HG03432 (cell line): Measurements from ENCODE around the gene ADSS1.

Source experiments
- ATAC-seq: cut with Tn5 transposase; IDR thresholded peaks from one replicate; pipeline ENCODE4 v1.9.1; 2021; ENCODE audit warnings: mild to moderate bottlenecking, moderate library complexity; ENCODE audit not compliant: unreplicated experiment

Gene ADSS1

GRCh38 chr14:104791425-104791824, 67.4 kb downstream of the ADSS1 start:
- ATAC-seq = no peak

GRCh38 chr14:104792101-104792884, 68.3 kb downstream of the ADSS1 start:
- ATAC-seq = no peak

- ATAC-seq = no peak
Observed at GRCh38 chr14:104792945-104793702, 69.1 kb downstream of the ADSS1 start.

- ATAC-seq = no peak
Observed at GRCh38 chr14:104793703-104793959, 69.6 kb downstream of the ADSS1 start.

GRCh38 chr14:104794099-104794498, 70.1 kb downstream of the ADSS1 start:
- ATAC-seq = no peak

GRCh38 chr14:104794631-104794992, 70.6 kb downstream of the ADSS1 start:
- ATAC-seq = peak; percentile 4

GRCh38 chr14:104794993-104795780, 71.2 kb downstream of the ADSS1 start, which contains the start of gene AKT1:
Gene AKT1 (minus strand): TSS chr14:104795748. CDS start chr14:104792643, 3,105 bp downstream.
- ATAC-seq = peak; percentile 33

- peak; percentile 42 for ATAC-seq
Observed at GRCh38 chr14:104795781-104796686, 72.0 kb downstream of the ADSS1 start.

GRCh38 chr14:104796687-104797081, 72.7 kb downstream of the ADSS1 start:
- no peak for ATAC-seq
